Measurements from ENCODE around the gene CFAP119.

The CFAP119 gene

DNA sequence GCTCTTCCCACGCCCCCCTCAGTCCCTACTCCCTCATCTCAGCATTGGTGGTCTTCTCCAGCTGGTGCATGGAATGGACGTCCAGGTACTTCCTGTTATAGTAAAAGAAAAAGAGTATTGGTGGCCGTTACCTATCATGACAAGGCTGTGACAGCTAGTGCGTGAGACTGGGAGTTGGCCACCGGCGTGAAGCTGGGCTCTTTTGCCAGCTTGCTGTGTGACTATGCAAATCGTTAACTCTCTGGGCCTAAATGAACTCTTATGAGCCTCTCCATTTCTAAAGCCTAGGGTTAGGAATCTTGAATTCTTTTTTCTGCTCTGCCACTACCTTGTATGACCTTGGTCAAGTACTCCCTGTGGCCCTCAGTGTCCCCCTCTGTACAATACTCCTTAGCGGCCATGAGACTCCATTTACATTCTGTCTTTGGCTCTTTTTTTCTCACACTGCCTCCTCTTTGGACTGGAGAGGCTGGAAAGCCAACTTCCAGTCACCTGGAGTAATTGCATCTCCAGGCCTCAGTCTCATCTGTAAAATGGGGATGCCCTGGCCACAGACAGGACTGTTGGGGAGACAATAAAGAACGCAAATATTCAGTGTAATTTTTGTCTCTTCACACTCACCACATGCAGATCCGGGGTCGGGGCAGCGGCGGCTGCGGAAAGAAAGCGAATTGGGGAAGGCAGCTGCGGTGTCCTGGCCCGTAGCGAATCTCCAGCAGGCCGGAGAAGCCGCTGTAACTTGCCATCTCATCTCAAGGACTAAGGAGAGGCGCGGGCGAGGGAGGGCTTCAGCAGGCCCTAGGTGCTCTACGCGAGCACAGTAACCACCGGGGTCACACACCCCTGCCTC, 1.1 kb downstream of the CFAP119 start:
- no peak for DNase-seq

DNA sequence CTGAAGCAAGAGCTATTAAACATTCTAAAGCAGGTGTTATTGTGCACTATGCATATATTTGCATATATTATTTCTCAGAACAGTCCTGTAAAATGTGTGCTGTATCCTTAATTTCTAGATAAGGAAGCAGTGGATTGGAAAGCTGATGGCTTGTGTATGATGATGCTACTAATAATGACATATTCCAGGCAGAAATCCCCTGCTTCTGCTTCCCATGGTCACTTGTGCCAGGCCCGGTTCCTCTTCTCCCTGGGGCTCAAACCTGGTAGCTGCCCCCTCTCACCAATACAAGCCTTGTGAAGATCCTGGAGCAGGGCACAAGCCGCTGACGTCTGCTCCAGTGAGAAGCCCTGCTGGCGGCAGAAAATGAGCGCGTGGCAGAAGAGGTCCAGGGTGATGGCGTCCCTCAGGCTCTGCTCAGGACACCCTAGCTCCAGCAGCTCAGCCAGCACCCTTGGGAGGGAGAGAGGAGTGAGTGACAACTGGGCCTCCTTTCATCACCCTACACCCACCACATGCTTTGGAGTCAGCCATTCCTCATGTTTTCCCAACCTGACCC, 1.8 kb downstream of the CFAP119 start:
- no peak for DNase-seq

GRCh38 chr16:30758988-30759491, 2.8 kb downstream of the CFAP119 start:
- peak in 1 of 2 donors; percentile 8 for DNase-seq

- no peak for DNase-seq
These were observed 4.5 kb downstream of the CFAP119 start for GRCh38 chr16:30757316-30757715.

DNA sequence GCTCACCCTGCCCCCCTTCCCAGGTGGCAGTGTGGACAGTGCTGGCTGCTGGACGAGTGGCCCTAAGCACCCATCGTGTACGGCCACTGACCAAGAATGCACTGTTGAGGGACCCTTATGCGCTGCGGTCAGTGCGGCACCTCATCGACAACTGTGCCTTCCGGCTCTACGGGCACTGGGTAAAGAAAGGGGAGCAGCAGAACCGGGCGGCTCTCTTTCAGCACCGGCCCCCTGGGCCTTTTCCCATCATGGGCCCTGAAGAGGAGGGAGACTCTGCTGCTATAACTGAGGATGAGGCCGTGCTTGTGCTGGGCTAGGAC, 5.1 kb downstream of the CFAP119 start:
- DNase-seq: no peak

GRCh38 chr16:30755955-30756780, 5.7 kb downstream of the CFAP119 start:
- no peak for DNase-seq

DNA sequence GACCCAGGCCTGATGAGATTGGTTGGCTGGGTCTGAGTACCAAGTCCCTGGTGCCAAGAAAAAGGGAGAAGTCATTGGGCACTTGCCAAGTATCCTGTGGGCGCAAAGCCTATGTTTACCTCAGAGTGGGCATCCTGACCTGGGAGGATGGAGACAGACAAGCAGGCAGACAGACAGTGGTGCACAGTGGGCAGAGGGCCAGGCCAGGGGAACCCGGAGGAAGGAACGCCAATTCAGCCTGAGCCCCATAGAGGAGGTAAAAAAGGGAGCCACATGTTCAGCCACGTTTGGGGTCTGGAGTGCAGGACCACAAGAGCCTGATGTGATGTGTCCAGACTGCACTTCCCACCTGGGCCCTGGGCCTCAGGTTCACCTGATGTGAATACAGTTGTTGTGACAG, 8.3 kb downstream of the CFAP119 start:
- DNase-seq: no peak

GRCh38 chr16:30750876-30751465, 10.9 kb downstream of the CFAP119 start:
- no peak for DNase-seq

DNA sequence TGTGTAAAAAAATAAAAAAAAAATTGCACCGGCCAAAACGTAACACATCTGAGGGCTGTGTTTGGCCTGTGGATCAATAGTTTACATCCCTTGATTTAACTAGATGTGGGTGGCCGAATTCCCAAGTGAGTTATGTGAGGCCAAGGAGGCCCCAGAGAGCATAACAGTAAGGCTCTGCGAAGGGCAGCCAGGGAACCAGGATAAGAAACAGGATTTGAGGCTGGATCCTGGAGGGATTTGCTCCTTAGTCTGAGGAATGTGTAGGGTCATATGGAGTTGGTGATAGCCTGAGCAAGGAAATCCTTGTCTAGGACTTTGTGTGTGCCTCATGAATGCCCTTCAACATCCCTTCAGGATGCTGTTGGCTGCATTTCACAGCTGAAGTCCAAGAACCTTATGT, 11.7 kb downstream of the CFAP119 start:
- no peak for DNase-seq

GRCh38 chr16:30748634-30749445, 13.0 kb downstream of the CFAP119 start:
- no peak for DNase-seq

- DNase-seq: peak; percentile 98 to 99
These were observed 13.8 kb downstream of the CFAP119 start, which contains the start of gene PHKG2 for GRCh38 chr16:30747799-30748633. TSS of gene PHKG2 (plus strand) at chr16:30748425. CDS start at chr16:30748821, 396 bp downstream.

GRCh38 chr16:30747331-30747730, 14.5 kb downstream of the CFAP119 start:
- no peak for DNase-seq

- no peak for DNase-seq
These were observed 15.2 kb downstream of the CFAP119 start for GRCh38 chr16:30746638-30747175.

DNA sequence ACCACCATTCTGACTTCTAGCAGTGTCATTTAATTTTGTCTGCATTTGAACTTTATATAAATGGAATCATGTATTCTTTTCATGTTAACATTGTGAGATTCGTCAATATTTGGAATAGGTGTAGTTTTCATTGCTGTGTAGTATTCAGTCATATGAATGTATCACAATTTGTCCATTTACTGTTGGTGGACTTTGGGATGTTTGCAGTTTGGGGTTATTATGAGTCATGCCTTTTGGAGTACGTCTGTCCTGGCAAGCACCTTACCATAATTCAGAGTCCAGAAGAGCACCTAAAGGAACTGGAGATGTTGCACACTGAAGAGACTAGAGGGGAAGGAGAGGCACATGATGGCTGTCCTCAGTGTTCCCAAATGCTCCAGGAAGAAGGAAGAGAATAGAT, 16.8 kb downstream of the CFAP119 start:
- DNase-seq: no peak

DNA sequence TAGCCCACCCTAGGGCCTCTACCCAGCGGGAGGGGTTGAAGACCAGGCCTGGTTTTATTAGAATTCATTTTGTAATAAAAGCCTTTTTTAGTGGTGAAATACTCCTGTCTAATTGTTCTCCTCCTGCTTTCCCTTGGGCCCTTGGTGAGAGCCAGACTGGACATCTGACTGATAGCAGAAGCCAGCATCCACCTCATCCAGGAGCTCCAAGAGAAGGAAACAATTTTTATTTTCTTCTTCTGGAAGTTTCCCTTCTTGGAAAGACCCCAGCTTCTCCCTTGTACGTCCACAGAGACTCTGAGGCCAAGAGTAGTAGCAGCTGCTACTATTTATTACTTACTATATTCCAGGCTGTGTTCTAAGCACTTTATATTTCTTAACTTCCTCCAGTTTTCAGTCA, 17.7 kb downstream of the CFAP119 start:
- DNase-seq: no peak

DNA sequence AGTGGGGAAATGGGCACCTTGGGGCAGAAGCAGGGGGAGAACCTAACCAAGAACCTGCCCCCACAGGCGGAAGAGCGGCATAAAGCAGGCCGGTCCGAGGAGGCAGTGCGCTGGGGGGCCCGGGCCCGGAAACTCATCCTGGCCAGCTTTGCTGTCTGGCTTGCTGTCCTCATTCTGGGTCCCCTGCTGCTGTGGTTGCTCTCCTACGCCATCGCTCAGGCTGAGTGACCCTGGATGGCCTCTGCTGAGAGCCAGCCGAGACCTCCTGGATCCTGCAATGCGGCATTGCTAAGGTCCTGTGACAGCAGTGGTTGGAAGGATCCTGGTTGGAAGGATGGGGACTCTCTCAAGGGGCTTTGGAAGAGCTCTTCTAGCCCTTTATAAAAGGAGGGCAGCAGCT, 18.1 kb downstream of the CFAP119 start:
- DNase-seq: no peak

DNA sequence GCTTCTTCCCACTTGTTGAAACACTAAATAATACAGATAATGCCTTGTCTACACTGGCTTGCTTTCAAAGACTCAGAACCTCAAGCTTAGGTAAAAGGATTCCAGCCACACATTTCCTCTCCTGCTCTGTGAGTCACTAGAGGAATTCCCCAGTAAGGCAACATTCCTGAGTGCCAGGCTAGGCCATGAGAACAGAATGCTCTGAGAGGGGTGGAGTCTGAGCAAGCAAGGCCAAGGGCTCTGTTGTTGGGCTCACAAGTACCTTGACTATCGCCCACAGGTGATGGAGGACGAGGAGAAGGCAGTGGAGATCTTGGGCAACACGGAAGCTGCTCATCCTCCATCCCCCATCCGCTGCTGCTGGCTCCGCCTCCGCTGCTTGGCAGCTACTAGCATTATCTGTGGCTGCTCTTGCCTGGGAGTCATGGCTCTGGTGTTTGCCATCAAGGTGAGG, 20.4 kb downstream of the CFAP119 start:
- no peak for DNase-seq

GRCh38 chr16:30740364-30741251, 21.3 kb downstream of the CFAP119 start:
- DNase-seq: no peak
